ENCODE measurements around the gene G0S2. TPM values are rescaled to one million over a fixed set of nuclear protein-coding genes. Genes with fewer than 3 reads are reported as not detected.
"Not testable (repeated sequence)": the region's sequence is repeated elsewhere in the genome, so short reads cannot be mapped to it uniquely, and the experiment has no call there.

Gene G0S2
- total and polyA plus RNA-seq, 9 of the 15 experiments (the other 6 are each of a cell fraction or from before 2014, with no cell fraction given) = 0.18 to 65.6 (median 11.4) TPM

DNA sequence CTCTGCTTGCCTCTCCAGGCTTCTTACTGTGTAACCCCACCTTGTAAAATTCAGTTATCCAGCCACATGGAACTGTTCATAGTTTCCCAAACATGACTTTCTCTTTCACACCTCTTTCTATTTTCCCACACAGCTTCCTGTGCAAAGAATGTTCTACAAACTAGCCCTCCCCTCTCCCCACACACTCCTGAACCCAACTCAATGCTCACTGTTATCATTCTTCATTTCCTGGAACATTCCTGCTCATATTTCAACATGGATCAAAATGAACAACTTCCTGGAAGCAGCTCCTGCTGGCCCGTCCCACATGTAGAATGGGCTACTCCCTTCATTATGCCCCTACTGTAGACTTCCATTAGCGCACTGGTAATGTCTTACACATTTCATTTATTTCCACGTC is 21.9 kb downstream of the G0S2 start:
- ATAC-seq (peak; percentile 36; the same call in 2 of the 3 replicates), FAIRE-seq (no peak), DNase-seq (ENCODE audit: extremely low read depth in 1 of 4, low spot score in 3 of 4) (no peak)
- H3K36me3 ChIP-seq (ENCODE audit: control insufficient read depth, insufficient read depth, low read length) = no peaks in the 10 kb centered on the region
- in situ Hi-C loops (cut with MboI) = loop anchor here (5.0 kb wide), 1 partner anchor 120 kb away; no protein-coding TSS in a partner anchor
- H3K27me3 ChIP-seq (ENCODE audit: control insufficient read depth in 2 of 2, insufficient read depth in 2 of 2, low read length in 2 of 2) = no peaks in the 10 kb centered on the region; a peak in 1 of 5 replicates
- BruUV-seq (replicated peaks) = no TSS peak
- H3K9me1 ChIP-seq (ENCODE audit: control insufficient read depth, insufficient read depth, low read length) = no peaks in the 10 kb centered on the region
- H3K4me3 ChIP-seq = no peak overlapping the region
- POLR2A ChIA-PET = interaction anchor here (0.6 kb wide), 1 partner anchor 32 kb away, joined by 3 read pairs; no protein-coding TSS in a partner anchor
- intact Hi-C loops (cut with micrococcal nuclease) = loop anchor here (10.0 kb wide), 1 partner anchor 288 kb away; no protein-coding TSS in a partner anchor
- no peaks in the 10 kb centered on the region for H3K4me1 ChIP-seq (replicated peaks in 1 of 2; ENCODE audit: control insufficient read depth in 2 of 2, insufficient read depth in 2 of 2, low read length in 2 of 2)
- TF ChIP-seq THRB (CRISPR knock-in tag; conservative IDR thresholded peaks at IDR 0.05) = no peak
- no peak for TF ChIP-seq ZNF280B (CRISPR knock-in tag; IDR thresholded peaks at IDR 0.05)
- TF ChIP-seq ZSCAN29 (IDR thresholded peaks at IDR 0.05) = no peak
- no peak for TF ChIP-seq CBFA2T2 (conservative IDR thresholded peaks at IDR 0.05)
- no peak for TF ChIP-seq CBX3 (IDR thresholded peaks at IDR 0.05; ENCODE audit: borderline replicate concordance in 1 of 2, low read length in 2 of 2)
- TF ChIP-seq, protein P1, sequence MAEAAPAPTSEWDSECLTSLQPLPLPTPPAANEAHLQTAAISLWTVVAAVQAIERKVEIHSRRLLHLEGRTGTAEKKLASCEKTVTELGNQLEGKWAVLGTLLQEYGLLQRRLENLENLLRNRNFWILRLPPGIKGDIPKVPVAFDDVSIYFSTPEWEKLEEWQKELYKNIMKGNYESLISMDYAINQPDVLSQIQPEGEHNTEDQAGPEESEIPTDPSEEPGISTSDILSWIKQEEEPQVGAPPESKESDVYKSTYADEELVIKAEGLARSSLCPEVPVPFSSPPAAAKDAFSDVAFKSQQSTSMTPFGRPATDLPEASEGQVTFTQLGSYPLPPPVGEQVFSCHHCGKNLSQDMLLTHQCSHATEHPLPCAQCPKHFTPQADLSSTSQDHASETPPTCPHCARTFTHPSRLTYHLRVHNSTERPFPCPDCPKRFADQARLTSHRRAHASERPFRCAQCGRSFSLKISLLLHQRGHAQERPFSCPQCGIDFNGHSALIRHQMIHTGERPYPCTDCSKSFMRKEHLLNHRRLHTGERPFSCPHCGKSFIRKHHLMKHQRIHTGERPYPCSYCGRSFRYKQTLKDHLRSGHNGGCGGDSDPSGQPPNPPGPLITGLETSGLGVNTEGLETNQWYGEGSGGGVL (CRISPR knock-in tag; IDR thresholded peaks at IDR 0.05) = no peak
- no peak for TF ChIP-seq ZSCAN32 (CRISPR knock-in tag; IDR thresholded peaks at IDR 0.05)
- no peak for TF ChIP-seq SRSF7 (optimal IDR thresholded peaks at IDR 0.05; ENCODE audit: low read depth, low read length)
- peak; percentile 64; the same call in 1 of the 2 replicates for TF ChIP-seq ZKSCAN8 (CRISPR knock-in tag; IDR thresholded peaks at IDR 0.05)
- H3K79me2 ChIP-seq (ENCODE audit: control insufficient read depth, insufficient read depth, low read length) = no peaks in the 10 kb centered on the region
- CTCF ChIA-PET (ENCODE audit: low intra/inter-chr PET ratio) = no interaction called here
- no peak overlapping the region for H3K27ac ChIP-seq (ENCODE audit: extremely low read depth, low read depth, low read length)
- H2AFZ ChIP-seq (ENCODE audit: low read depth, low read length) = peak overlapping the region; percentile 7; the same call in 1 of the 2 replicates
- H3K9ac ChIP-seq (ENCODE audit: insufficient read depth in 1 of 2, low read depth in 2 of 2, low read length in 2 of 2) = no peak overlapping the region
- 13% methylated on average over 3 of the region's 3 CpGs for whole genome bisulfite sequencing (ENCODE audit: insufficient coverage, low coverage, missing lambda C conversion rate)
- no peaks in the 10 kb centered on the region for H4K20me1 ChIP-seq (replicated peaks; ENCODE audit: control insufficient read depth, insufficient read depth, low read length)
- H3K9me3 ChIP-seq (replicated peaks; ENCODE audit: control insufficient read depth, insufficient read depth, low read depth, low read length) = no peaks in the 10 kb centered on the region
- no peak overlapping the region for H3K4me2 ChIP-seq (ENCODE audit: insufficient read depth, low read length)

GRCh38 chr1:209700686-209701085 is 25.5 kb downstream of the G0S2 start:
- BruUV-seq (replicated peaks) = TSS peak; percentile 70
- CTCF ChIA-PET (ENCODE audit: low intra/inter-chr PET ratio); H3K9ac ChIP-seq (ENCODE audit: insufficient read depth in 1 of 2, low read depth in 2 of 2, low read length in 2 of 2); H4K20me1 ChIP-seq (replicated peaks; ENCODE audit: control insufficient read depth, insufficient read depth, low read length); H3K9me3 ChIP-seq (replicated peaks; ENCODE audit: control insufficient read depth, insufficient read depth, low read depth, low read length); H3K27me3 ChIP-seq (ENCODE audit: control insufficient read depth in 2 of 2, insufficient read depth in 2 of 2, low read length in 2 of 2); H3K4me3 ChIP-seq; POLR2A ChIA-PET; ATAC-seq; FAIRE-seq; DNase-seq (ENCODE audit: extremely low read depth in 1 of 4, low spot score in 3 of 4); in situ Hi-C loops (cut with MboI); H3K36me3 ChIP-seq (ENCODE audit: control insufficient read depth, insufficient read depth, low read length); intact Hi-C loops (cut with micrococcal nuclease); H3K9me1 ChIP-seq (ENCODE audit: control insufficient read depth, insufficient read depth, low read length); H2AFZ ChIP-seq (ENCODE audit: low read depth, low read length); H3K4me1 ChIP-seq (replicated peaks in 1 of 2; ENCODE audit: control insufficient read depth in 2 of 2, insufficient read depth in 2 of 2, low read length in 2 of 2); H3K4me2 ChIP-seq (ENCODE audit: insufficient read depth, low read length); H3K79me2 ChIP-seq (ENCODE audit: control insufficient read depth, insufficient read depth, low read length); H3K27ac ChIP-seq (ENCODE audit: extremely low read depth, low read depth, low read length): not testable (repeated sequence)

Data from K562 (cell line).